PC-9 (cell line): ENCODE data around the gene STOX2. TPM values are rescaled to one million over a fixed set of nuclear protein-coding genes. Genes with fewer than 3 reads are reported as not detected.

Source experiments
- BruUV-seq: library from RNA; stranded (reverse); fragments of 400-500 nt; replicated peaks from 2 replicates; lab custom pipeline; 2021; lab: Mats Ljungman, UMichigan
- CTCF ChIA-PET: fragments of 300-600 bp; sonication (Branson Sonifier 250); formaldehyde crosslinking; loops from one replicate; lab custom pipeline; 2022; ENCODE audit warnings: antibody characterized with exemption; lab: Charles Lee
- POLR2A ChIA-PET: fragments of 300-600 bp; sonication (Branson Sonifier 250); formaldehyde crosslinking; loops from one replicate; lab custom pipeline; 2022; ENCODE audit warnings: antibody characterized with exemption; ENCODE audit not compliant: unreplicated experiment; lab: Charles Lee
- DNase-seq, 2 experiments: peaks; one replicate each; pipeline versions ENCODE4 v3.0.0 to v3.0.0-alpha.2; 2015 to 2022; ENCODE audit warnings: mixed read lengths in 1 of 2
- H2AFZ ChIP-seq: fragments of 200-600 bp; sonication (generic); 2 replicates; pipeline ENCODE4 v1.8.1; 2017; ENCODE audit warnings: antibody characterized with exemption
- H3F3A ChIP-seq: fragments of 200-600 bp; sonication (generic); 2 replicates; pipeline ENCODE4 v1.8.1; 2017; ENCODE audit warnings: antibody characterized with exemption, mild to moderate bottlenecking, low read depth; ENCODE audit not compliant: insufficient read depth
- H3K27ac ChIP-seq: fragments of 200-600 bp; sonication (generic); 2 replicates; pipeline ENCODE4 v1.6.1; 2016; ENCODE audit warnings: mixed run types
- H3K27me3 ChIP-seq: fragments of 200-600 bp; sonication (generic); 2 replicates; pipeline ENCODE4 v1.6.1; 2016; ENCODE audit warnings: low read depth, mixed run types; ENCODE audit not compliant: insufficient read depth
- H3K36me3 ChIP-seq: fragments of 200-600 bp; sonication (generic); 2 replicates; pipeline ENCODE4 v1.6.1; 2016; ENCODE audit warnings: low read depth, mixed run types
- H3K4me1 ChIP-seq: fragments of 200-600 bp; sonication (generic); replicated peaks from 2 replicates; pipeline ENCODE4 v1.6.1; 2016; ENCODE audit warnings: mixed run types; ENCODE audit not compliant: insufficient read depth
- H3K4me2 ChIP-seq: fragments of 200-600 bp; sonication (generic); 2 replicates; pipeline ENCODE4 v1.6.1; 2017; ENCODE audit warnings: mixed run types
- H3K4me3 ChIP-seq: fragments of 200-600 bp; sonication (generic); 2 replicates; pipeline ENCODE4 v1.6.1; 2016; ENCODE audit warnings: mixed run types
- H3K79me2 ChIP-seq: fragments of 200-600 bp; sonication (generic); 2 replicates; pipeline ENCODE4 v1.6.1; 2017; ENCODE audit warnings: low read depth, mixed run types
- H3K9me2 ChIP-seq: fragments of 200-600 bp; sonication (generic); 2 replicates; pipeline ENCODE4 v1.8.1; 2017; ENCODE audit warnings: mild to moderate bottlenecking; ENCODE audit not compliant: insufficient read depth
- H3K9me3 ChIP-seq: fragments of 200-600 bp; sonication (generic); 2 replicates; pipeline ENCODE4 v1.8.1; 2016; ENCODE audit warnings: low read depth; ENCODE audit not compliant: insufficient read depth
- H4K20me1 ChIP-seq: fragments of 200-600 bp; sonication (generic); 2 replicates; pipeline ENCODE4 v1.8.1; 2017; ENCODE audit not compliant: insufficient read depth
- CTCF ChIP-seq: fragments of 200-600 bp; sonication (generic); conservative IDR thresholded peaks from 2 replicates; pipeline ENCODE4 v1.6.1; 2017; ENCODE audit warnings: mixed run types, antibody characterized with exemption, mild to moderate bottlenecking, moderate library complexity
- EZH2 ChIP-seq: fragments of 200-600 bp; sonication (generic); IDR thresholded peaks from 2 replicates; pipeline ENCODE4 v1.8.0; 2017; ENCODE audit warnings: antibody characterized with exemption, low read depth
- intact Hi-C: fragments of 100-400 bp; cut with micrococcal nuclease; formaldehyde crosslinking; loops from one replicate; pipeline ENCODE4 v1.10.0; 2022; ENCODE audit not compliant: unreplicated experiment
- total RNA-seq: library from RNA; stranded (reverse); gene quantifications from 2 replicates; pipeline ENCODE4 v1.2.3, GENCODE V29; 2021

STOX2 gene
- total RNA-seq, 1 experiment from 2014 or later: 4.5 TPM

GRCh38 chr4:183858011-183858615, 47.0 kb upstream of the STOX2 start:
- H3K4me1 ChIP-seq: no peaks in the 10 kb centered on the region
- no peaks in the 10 kb centered on the region for H3K9me3 ChIP-seq
- H3K9me2 ChIP-seq: no peaks in the 10 kb centered on the region
- H3K27me3 ChIP-seq: no peaks in the 10 kb centered on the region
- H3K4me2 ChIP-seq: no peak overlapping the region
- POLR2A ChIA-PET: no interaction called here
- TF ChIP-seq CTCF (no peak), EZH2 (no peak)
- no peak overlapping the region for H2AFZ ChIP-seq
- no peaks in the 10 kb centered on the region for H3F3A ChIP-seq
- intact Hi-C loops: no loop called here
- H3K36me3 ChIP-seq: no peaks in the 10 kb centered on the region
- no peak overlapping the region for H3K27ac ChIP-seq
- DNase-seq: no peak
- no TSS peak for BruUV-seq
- H3K79me2 ChIP-seq: no peaks in the 10 kb centered on the region
- H4K20me1 ChIP-seq: no peaks in the 10 kb centered on the region
- H3K4me3 ChIP-seq: no peak overlapping the region
- CTCF ChIA-PET: no interaction called here

- Histone ChIP-seq H3K4me3 (no peak overlapping the region), H3K4me2 (no peak overlapping the region), H3K9me3 (no peaks in the 10 kb centered on the region), H3K27ac (no peak overlapping the region), H2AFZ (no peak overlapping the region), H3K4me1 (no peaks in the 10 kb centered on the region), H3F3A (no peaks in the 10 kb centered on the region), H4K20me1 (no peaks in the 10 kb centered on the region), H3K36me3 (no peaks in the 10 kb centered on the region), H3K79me2 (no peaks in the 10 kb centered on the region), H3K27me3 (no peaks in the 10 kb centered on the region), H3K9me2 (no peaks in the 10 kb centered on the region)
- DNase-seq: no peak
- CTCF ChIA-PET: no interaction called here
- no peak for TF ChIP-seq EZH2
- TF ChIP-seq CTCF: no peak
- intact Hi-C loops: no loop called here
- no TSS peak for BruUV-seq
- POLR2A ChIA-PET: interaction anchor here (0.6 kb wide), 1 partner anchor 12 kb away, joined by 4 read pairs; no protein-coding TSS in a partner anchor
Observed at GRCh38 chr4:183860119-183860518, 45.0 kb upstream of the STOX2 start.

- Histone ChIP-seq H3K4me2 (no peak overlapping the region), H4K20me1 (no peaks in the 10 kb centered on the region), H3K4me1 (no peaks in the 10 kb centered on the region), H3F3A (no peaks in the 10 kb centered on the region), H3K9me2 (no peaks in the 10 kb centered on the region), H3K79me2 (no peaks in the 10 kb centered on the region), H3K36me3 (no peaks in the 10 kb centered on the region), H3K4me3 (no peak overlapping the region), H3K9me3 (no peaks in the 10 kb centered on the region), H3K27me3 (no peaks in the 10 kb centered on the region), H3K27ac (no peak overlapping the region), H2AFZ (no peak overlapping the region)
- ChIA-PET CTCF (no interaction called here), POLR2A (interaction anchor here (0.6 kb wide), 1 partner anchor 11 kb away, joined by 4 read pairs; no protein-coding TSS in a partner anchor)
- DNase-seq: no peak
- BruUV-seq: no TSS peak
- TF ChIP-seq EZH2 (no peak), CTCF (no peak)
- intact Hi-C loops: no loop called here
Observed at GRCh38 chr4:183860731-183861130, 44.4 kb upstream of the STOX2 start.
